Measurements from ENCODE around the gene ATP9B.

ATP9B gene

DNA sequence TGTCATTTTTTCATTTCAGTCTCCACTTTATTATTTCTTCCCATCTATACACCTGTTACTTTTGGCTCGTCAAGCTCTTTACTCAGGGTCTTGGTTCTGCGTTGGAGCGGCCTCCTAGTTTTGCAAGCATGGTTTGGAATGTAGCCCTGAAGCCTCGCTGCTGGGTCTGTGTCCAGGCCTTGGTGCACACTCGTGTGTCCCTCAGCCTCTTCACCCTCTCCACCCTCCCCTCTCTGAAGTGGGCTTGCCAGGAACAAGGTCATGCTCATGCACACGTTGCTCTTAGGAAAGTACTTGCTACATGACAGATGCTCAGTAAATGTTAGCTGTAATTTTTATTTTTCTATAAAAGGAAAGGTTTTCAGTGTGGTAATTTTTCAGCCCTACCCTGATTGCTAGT lies 147.0 kb downstream of the ATP9B start:
- no peak for TF ChIP-seq CTCF (IDR thresholded peaks at IDR 0.05; ENCODE audit: extremely low read depth, insufficient read depth, missing control alignments)
- no peak for DNase-seq (ENCODE audit: low spot score)
- in situ Hi-C loops (cut with MboI; ENCODE audit: low pct_unique_long_range_greater_than_20kb, low sequenced_read_pairs, unreplicated experiment), result no loop called here

- DNase-seq (ENCODE audit: low spot score), result no peak
- in situ Hi-C loops (cut with MboI; ENCODE audit: low pct_unique_long_range_greater_than_20kb, low sequenced_read_pairs, unreplicated experiment), result no loop called here
- TF ChIP-seq CTCF (IDR thresholded peaks at IDR 0.05; ENCODE audit: extremely low read depth, insufficient read depth, missing control alignments), result no peak
Measured at GRCh38 chr18:79217979-79218604, 148.9 kb downstream of the ATP9B start.

- in situ Hi-C loops (cut with MboI; ENCODE audit: low pct_unique_long_range_greater_than_20kb, low sequenced_read_pairs, unreplicated experiment), result no loop called here
- no peak for TF ChIP-seq CTCF (IDR thresholded peaks at IDR 0.05; ENCODE audit: extremely low read depth, insufficient read depth, missing control alignments)
- DNase-seq (ENCODE audit: low spot score), result no peak
Measured at GRCh38 chr18:79218605-79219190, 149.5 kb downstream of the ATP9B start.

GRCh38 chr18:79221136-79221535 lies 151.9 kb downstream of the ATP9B start:
- no peak for TF ChIP-seq CTCF (IDR thresholded peaks at IDR 0.05; ENCODE audit: extremely low read depth, insufficient read depth, missing control alignments)
- in situ Hi-C loops (cut with MboI; ENCODE audit: low pct_unique_long_range_greater_than_20kb, low sequenced_read_pairs, unreplicated experiment), result no loop called here
- DNase-seq (ENCODE audit: low spot score), result no peak

DNA sequence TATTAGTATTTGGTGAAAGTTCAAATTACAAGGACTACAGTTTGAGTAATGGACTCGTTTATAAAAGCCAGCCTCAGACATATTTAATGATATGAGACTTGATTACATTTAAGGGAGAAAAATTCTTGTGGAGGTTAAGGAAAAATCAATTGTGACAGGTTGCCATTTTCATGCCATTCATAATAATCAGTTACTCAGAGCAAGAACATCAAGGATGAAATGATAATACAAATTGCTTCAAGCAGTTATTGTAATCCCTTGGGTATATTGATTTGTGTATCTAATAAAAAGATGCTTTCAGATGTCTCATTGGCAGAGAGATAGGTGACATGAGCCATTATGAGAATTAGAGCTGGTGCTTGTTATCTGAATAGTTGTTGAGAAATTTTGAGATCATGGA lies 153.6 kb downstream of the ATP9B start:
- in situ Hi-C loops (cut with MboI; ENCODE audit: low pct_unique_long_range_greater_than_20kb, low sequenced_read_pairs, unreplicated experiment), result no loop called here
- DNase-seq (ENCODE audit: low spot score), result no peak
- no peak for TF ChIP-seq CTCF (IDR thresholded peaks at IDR 0.05; ENCODE audit: extremely low read depth, insufficient read depth, missing control alignments)

DNA sequence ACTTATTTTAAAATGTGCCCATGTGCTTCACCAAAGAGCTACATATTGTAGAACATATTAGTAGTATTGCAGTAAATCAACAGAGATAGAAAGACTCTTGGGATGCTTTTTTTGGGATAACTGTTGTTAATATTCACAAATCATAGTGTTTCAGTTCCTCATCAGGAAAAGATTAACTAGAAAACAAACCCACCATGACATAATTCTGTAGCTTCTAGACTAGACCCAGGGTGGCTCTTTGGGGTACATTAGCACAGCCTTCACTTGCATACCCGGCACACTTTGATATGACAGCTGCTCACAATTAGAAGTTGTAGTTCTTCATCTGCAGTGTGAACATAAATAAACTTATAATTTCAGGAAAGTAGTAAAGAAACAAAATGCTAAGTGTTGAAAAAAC lies 154.2 kb downstream of the ATP9B start:
- DNase-seq (ENCODE audit: low spot score), result no peak
- TF ChIP-seq CTCF (IDR thresholded peaks at IDR 0.05; ENCODE audit: extremely low read depth, insufficient read depth, missing control alignments), result no peak
- in situ Hi-C loops (cut with MboI; ENCODE audit: low pct_unique_long_range_greater_than_20kb, low sequenced_read_pairs, unreplicated experiment), result no loop called here

Data from GM13977 (cell line).